Putamen (tissue), 1 donor: Measurements from ENCODE around the gene CARD10.
A peak's percentile ranks its signal among the peaks of the same experiment; 100 is the strongest.

ENCODE experiments used
- DNase-seq: peaks from one replicate; pipeline ENCODE4 v3.0.0-alpha.2; 2016; ENCODE audit warnings: low spot score

The CARD10 gene

DNA sequence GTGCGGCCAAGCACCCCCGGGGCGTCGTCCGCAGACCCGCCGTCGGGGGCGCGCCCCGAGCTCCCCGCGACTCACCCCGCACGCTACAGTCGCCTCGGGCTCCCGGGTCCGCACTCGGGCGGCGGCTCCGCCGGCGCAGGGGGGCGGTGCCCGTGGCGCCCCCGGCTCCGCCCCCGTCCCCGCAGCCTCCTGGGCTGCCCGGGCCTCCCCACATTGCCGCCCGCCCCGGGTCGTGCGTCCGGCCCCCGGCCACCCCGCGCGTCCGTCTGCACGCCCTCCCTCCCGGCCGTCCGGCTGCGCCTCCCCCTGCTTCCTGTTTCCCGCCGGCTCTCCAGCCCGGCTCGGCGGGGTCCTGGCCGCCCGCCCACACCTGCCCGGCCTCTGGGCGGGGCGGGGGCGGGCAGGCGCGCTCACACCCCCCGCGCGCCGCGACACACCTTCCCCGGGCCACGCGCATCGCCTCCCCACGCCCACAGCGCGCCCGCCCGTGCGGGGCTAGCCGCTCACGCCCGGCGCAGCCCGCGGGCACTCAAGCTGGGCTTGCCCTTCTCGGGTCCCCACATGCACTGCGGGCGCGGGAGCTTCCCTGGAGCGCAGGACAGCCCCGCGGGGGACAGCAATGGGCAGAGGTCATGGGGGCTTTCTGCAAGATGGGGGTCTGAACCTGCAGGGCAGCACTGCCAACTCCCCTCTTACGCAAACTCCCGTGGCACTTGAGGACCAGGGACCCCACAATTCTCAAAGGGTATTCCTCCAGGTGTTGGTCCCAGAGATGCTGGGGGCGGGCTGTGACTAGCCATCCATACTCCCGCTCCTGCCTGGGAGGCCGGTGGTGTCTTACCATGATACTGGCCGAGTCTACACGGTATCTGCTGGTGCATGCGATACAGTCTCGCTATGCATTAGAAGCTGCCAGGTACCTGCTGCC, at the start of gene CARD10:
Gene CARD10, minus strand, starts transcription at position 148 of the 928 bp plus-strand sequence. CDS start 215 bp downstream, outside the sequence.
- no peak for DNase-seq

DNA sequence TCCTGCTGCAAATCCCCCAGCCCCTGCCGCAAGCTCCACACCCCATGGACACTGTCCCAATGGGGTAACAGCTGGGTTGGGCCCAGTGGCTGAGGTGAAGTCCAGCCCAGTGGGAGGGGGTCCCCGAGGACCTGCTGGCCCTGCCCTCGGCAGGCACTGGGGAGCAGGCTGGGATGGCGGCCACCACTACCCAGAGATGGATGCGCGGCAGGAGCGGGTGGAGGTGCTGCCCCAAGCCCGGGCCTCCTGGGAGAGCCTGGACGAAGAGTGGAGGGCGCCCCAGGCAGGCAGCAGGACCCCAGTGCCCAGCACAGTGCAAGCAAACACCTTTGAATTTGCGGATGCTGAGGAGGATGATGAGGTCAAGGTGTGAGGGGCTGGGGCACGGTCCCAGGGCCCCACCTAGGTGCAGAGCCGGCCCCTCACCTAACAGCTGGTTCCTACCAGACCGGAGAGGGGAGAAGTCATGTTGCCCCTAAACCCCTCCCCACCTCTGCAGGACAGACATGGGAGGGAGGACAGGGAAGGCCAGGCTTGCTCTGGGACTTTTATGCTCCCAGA, 49.3 kb upstream of the CARD10 start:
- DNase-seq: no peak

GRCh38 chr22:37568012-37568411, 48.8 kb upstream of the CARD10 start:
- no peak for DNase-seq

GRCh38 chr22:37566903-37567798, 47.9 kb upstream of the CARD10 start:
- DNase-seq: no peak

GRCh38 chr22:37566329-37566837, 47.2 kb upstream of the CARD10 start:
- no peak for DNase-seq

DNA sequence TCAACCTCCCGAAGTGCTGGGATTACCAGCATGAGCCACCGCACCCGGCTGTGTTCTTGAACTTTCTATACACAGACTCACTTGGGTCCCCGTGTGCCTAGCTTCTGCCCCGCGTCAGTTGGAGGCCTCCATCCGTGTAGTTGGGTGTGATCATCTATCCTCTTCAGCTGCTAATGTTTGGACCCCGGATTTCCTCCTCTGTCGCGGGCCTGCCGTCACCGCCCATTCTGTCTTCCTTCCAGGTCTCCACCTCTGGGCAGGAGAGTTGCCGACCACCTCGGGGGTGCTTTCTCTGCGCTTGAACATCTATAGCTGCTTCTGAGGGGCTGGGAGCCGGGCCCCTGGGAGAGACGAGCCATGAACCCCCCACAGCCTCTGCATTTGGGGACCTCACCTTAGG, 46.6 kb upstream of the CARD10 start:
- no peak for DNase-seq

DNA sequence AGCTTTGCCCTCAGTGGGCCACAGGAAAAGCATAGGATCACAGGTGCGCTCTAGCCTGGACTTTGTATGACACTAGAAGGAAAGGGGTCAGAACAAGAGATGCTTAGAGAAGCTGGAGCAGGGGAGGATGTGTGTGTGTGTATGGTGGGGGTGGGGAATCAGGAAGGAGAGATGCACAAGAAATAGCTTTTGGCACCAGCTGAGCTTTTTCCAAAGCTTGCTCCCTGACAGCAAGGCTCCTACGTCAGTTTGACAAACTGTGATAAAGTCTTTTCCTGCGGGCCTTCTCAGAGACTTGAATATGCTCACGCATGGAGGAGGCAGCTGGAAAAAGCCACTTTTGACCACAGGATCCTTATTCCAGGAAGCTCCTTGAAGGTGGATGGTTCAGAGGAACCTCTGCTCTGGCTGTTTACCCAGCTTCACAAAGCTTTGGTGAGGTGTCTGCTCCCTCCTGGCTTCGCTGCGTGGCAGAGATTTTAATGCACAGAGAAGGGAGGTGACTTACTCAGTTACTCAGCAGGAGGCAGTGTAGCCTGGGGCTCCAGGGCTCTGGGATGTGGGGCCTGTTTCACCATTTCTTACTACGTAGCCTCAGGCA, 45.0 kb upstream of the CARD10 start:
- no peak for DNase-seq

GRCh38 chr22:37563153-37564081, 44.2 kb upstream of the CARD10 start:
- peak; percentile 97 for DNase-seq

GRCh38 chr22:37562049-37562875, 43.0 kb upstream of the CARD10 start:
- DNase-seq: no peak

DNA sequence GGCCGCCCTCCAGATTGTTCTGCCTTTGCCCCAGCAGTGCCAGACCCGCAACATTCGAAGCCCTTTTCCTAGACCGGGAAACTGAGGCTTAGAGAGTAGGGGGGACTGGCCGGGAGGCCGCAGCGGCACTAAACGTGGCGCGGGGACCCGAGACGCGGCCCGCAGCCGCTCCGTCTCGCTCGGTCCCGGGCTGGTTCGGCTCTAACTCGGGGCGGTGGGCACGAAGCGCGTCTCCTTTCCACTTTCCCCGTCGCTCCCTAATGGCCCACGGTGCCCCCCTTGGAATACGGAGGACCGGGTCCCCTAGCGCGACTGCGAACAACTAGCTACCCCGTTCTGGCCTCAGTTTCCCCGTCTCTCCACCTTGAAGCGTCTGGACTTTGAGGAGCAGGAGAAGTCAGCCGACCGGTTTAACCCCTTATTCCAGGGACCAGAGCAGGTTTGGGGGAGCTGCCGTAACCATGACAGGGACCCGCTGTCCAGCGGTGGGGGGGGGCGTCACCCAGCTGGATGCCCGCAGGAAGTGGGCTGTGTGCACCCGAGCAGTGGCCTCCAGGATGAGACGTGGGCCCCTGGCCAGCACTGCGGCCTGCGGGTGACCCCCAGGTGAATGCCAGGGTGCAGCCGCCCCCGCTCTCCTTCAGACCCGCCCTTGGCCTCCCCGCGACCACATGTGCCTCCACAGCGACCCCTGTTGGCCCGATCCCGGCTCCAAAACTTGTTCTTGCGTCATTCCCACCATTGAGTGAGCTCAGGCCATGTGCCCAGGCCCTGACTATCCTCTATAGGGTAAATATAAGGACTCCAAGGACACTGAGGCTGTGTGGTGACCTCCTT, 42.2 kb upstream of the CARD10 start:
- peak; percentile 86 for DNase-seq

DNA sequence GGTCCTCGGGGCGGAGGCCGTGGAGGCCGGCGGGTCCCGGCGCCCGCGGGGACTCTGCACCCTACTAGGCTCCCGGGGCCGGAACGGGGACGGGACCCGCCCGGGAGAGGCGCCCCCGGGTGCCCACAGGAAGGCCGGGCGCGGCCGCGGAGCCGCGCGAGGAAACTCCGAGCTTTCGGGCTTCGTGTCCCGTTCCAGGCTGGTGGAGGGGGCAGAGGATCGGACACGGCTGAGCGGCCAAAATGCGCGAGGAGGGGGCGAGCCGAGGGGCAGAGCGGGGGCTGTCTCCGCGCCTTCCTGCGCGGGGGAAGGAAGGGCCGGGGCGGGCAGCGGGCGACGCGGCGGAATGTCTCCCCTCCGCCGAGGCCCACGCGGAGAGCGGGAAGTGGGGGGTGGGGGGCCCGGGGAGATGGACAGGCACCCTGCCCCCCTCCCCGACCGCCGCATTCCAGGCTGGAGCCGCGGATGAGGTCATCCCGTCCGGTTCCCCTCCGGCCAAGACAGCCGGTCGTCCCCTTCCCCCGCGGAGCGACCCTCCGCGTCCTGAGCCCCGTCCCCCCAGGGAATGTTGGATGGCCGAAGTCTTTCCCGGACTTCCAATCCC, 41.5 kb upstream of the CARD10 start:
- no peak for DNase-seq

DNA sequence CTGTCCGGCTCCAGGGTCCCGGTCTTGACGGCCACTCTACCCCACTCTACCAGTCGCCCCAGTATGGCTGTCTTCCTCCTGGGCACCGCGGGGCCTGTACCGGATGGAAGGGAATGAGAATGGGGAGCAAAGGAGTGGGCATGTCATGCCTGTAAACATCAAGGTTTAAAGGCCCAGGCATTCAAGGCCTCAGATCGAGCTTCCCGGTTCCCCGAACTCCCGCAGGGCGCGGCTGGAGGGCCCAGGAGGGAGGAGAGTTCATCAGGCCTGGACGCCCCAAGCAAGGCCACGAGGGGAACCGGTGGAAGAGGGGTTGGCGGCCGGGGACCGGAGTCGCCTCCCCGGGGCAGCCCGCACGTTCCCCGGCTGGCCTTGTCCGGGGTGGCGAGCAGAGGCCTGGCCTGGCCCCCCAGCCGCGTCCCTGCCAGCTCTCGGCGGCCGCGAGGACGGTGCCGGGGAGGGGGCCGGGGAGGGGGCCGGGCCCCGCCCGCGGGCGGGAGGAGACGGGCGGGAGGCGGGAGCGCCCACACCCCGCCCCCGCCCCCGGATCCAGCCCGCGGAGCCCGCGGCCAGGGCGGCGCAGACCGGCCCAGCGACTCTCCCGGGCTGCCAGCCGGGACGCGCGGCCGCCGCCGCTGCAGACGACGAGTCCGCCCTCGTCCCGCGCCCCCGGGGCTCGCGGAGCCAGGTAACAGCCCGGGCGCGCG, 40.8 kb upstream of the CARD10 start, which contains the start of gene CDC42EP1:
Gene CDC42EP1, plus strand, starts transcription at position 580 of the 707 bp plus-strand sequence. CDS start 5,870 bp downstream, outside the sequence.
- peak; percentile 86 for DNase-seq

GRCh38 chr22:37559521-37559900, 40.3 kb upstream of the CARD10 start:
- DNase-seq: no peak

DNA sequence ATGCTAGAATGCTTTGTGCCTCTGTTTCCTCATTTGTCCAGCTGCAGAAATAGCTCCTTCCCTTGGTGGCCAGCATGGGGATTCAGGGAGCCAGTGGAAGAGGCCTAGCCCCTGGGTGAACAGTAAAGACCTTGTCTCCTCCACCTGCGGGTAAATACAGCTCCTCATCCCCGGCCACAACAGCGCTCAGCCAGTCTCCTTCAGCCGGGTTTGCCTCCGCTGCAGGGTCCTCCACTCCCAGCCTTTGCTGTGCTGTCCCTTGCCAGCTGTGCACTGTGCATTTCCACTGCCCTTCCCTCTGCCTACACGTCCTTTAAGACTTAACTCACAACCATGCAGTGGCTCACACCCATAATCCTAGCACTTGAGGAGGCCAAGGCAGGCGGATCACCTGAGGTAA, 39.6 kb upstream of the CARD10 start:
- DNase-seq: no peak

GRCh38 chr22:37557321-37558001, 38.2 kb upstream of the CARD10 start:
- no peak for DNase-seq

GRCh38 chr22:37556710-37557109, 37.5 kb upstream of the CARD10 start:
- DNase-seq: no peak

- DNase-seq: no peak
These were observed 35.8 kb upstream of the CARD10 start for GRCh38 chr22:37555029-37555428.
